ENCODE measurements around the gene CHAF1B.
A peak's percentile ranks its signal among the peaks of the same experiment; 100 is the strongest.
"Not testable (repeated sequence)": the region's sequence is repeated elsewhere in the genome, so short reads cannot be mapped to it uniquely, and the experiment has no call there.

The CHAF1B gene

DNA sequence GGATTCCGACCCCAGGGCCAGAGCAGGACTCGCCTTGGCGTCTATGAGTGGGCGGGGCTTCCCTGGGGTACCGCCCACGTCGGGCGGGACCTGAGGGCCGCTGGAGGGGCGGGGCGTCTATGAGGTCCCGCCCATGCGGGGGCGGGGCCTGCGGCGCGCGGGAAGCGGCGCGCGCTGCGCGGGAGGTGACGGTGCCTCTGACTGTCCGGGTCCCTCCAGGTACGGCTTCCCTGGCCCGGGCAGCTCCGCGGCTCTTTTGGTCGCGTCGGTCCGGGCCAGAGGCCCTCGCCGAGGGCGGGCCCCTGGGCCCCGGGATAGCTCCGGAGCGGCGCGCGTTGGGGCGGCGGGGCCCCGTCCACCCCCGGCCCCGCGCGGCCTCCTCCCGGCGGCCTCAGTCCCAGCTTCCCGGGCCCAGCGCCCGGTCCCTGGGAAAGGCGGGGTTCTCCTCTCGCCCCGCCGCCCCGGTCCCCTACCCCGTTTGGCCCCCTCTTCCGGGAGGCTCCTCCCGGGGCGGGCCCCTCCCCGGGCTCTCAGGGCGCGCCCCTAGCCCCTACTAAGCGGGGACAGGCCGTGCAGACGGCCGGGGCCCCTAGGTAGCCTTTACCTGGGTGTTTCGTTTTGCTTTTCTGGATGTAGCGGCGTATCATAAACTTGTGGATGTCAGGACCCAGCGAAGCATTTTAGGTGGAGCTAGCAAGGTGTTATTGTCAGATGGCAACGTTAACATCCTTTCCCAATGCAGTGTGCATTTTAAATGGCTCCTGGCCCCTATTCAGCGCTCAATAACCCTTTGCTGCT, at the start of gene CHAF1B:
Gene CHAF1B (plus strand): TSS at position 160 of the 798 bp plus-strand sequence. CDS start 745 bp downstream, outside the sequence.
- no peaks in the 10 kb centered on the region for H3K36me3 ChIP-seq (ENCODE audit: insufficient read depth, low read length)
- H3K9ac ChIP-seq (ENCODE audit: low read length): no peak within 1 kb of the TSS
- H3K4me1 ChIP-seq (ENCODE audit: insufficient read depth, low read length): peaks cover 6% of the 10 kb centered on the region
- H3K27me3 ChIP-seq (ENCODE audit: control insufficient read depth in 1 of 2, insufficient read depth in 2 of 2, low read length in 2 of 2): no peaks in the 10 kb centered on the region
- no peak within 1 kb of the TSS for H3K27ac ChIP-seq (ENCODE audit: low read depth, low read length)
- no peaks in the 10 kb centered on the region for H3K9me3 ChIP-seq (ENCODE audit: low read length)
- H3K4me3 ChIP-seq (ENCODE audit: low read depth in 1 of 2, low read length in 2 of 2): peak within 1 kb of the TSS; percentile 58

DNA sequence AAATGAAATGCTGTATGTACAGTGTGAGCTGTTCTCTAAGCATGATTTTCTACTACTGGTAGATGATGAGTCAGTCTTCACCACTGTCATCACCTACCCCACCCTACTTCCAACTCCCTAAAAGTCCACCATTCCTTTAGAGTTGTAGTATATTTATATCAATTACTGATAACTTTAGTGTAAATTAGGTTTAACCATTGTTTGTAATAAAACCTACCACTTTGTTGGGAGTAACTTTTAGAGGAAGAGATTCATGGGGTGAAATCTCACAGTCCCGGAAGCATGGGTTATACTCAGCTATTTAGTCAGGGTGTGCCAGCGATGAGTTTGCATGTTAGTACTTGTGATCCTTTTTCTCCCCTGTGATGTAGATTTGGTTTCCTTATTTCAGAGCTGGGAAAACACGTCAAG, 48.1 kb upstream of the CHAF1B start:
- Histone ChIP-seq H3K36me3 (ENCODE audit: insufficient read depth, low read length) (peaks cover 40% of the 10 kb centered on the region), H3K27me3 (ENCODE audit: control insufficient read depth in 1 of 2, insufficient read depth in 2 of 2, low read length in 2 of 2) (no peaks in the 10 kb centered on the region), H3K4me1 (ENCODE audit: insufficient read depth, low read length) (peaks cover 8% of the 10 kb centered on the region), H3K4me3 (ENCODE audit: low read depth in 1 of 2, low read length in 2 of 2) (no peak overlapping the region), H3K27ac (ENCODE audit: low read depth, low read length) (no peak overlapping the region), H3K9ac (ENCODE audit: low read length) (no peak overlapping the region), H3K9me3 (ENCODE audit: low read length) (no peaks in the 10 kb centered on the region)

DNA sequence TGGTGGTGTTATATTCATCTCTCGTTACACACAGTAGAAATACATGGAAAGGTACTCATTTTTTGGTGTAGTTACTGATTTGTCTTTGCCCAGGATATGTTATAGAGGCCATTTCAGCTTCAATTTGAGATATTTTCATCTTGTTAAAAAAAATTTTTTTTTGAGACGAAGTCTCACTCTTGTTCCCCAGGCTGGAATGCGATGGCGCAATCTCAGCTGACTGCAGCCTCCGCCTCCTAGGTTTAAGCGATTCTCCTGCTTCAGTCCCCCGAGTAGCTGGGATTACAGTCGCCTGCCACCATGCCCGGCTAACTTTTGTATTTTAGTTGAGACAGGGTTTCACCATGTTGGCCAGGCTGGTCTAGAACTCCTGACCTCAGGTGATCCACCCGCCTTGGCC, 46.2 kb upstream of the CHAF1B start:
- no peaks in the 10 kb centered on the region for H3K4me1 ChIP-seq (ENCODE audit: insufficient read depth, low read length)
- no peak overlapping the region for H3K27ac ChIP-seq (ENCODE audit: low read depth, low read length)
- H3K9ac ChIP-seq (ENCODE audit: low read length): no peak overlapping the region
- H3K27me3 ChIP-seq (ENCODE audit: control insufficient read depth in 1 of 2, insufficient read depth in 2 of 2, low read length in 2 of 2): no peaks in the 10 kb centered on the region
- no peak overlapping the region for H3K4me3 ChIP-seq (ENCODE audit: low read depth in 1 of 2, low read length in 2 of 2)
- peaks cover 37% of the 10 kb centered on the region for H3K36me3 ChIP-seq (ENCODE audit: insufficient read depth, low read length)
- no peaks in the 10 kb centered on the region for H3K9me3 ChIP-seq (ENCODE audit: low read length)

DNA sequence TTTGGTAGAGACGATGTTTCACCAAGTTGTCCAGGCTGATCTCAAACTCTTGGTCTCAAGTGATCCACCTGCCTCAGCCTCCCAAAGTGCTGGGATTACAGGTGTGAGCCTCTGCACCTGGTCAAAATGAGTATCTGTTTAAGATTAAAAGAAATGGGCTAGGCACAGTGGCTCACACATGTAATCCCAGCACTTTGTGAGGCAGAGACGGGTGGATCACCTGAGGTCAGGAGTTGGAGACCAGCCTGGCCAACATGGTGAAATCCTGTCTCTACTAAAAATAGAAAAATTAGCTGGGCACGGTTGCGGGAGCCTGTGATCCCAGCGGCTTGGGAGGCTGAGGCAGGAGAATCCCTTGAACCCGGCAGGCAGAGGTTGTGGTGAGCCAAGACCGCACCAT, 42.6 kb upstream of the CHAF1B start:
- not testable (repeated sequence) for H3K4me3 ChIP-seq (ENCODE audit: low read depth in 1 of 2, low read length in 2 of 2); H3K4me1 ChIP-seq (ENCODE audit: insufficient read depth, low read length); H3K27ac ChIP-seq (ENCODE audit: low read depth, low read length); H3K9me3 ChIP-seq (ENCODE audit: low read length); H3K27me3 ChIP-seq (ENCODE audit: control insufficient read depth in 1 of 2, insufficient read depth in 2 of 2, low read length in 2 of 2); H3K9ac ChIP-seq (ENCODE audit: low read length)
- H3K36me3 ChIP-seq (ENCODE audit: insufficient read depth, low read length): peaks cover 57% of the 10 kb centered on the region

DNA sequence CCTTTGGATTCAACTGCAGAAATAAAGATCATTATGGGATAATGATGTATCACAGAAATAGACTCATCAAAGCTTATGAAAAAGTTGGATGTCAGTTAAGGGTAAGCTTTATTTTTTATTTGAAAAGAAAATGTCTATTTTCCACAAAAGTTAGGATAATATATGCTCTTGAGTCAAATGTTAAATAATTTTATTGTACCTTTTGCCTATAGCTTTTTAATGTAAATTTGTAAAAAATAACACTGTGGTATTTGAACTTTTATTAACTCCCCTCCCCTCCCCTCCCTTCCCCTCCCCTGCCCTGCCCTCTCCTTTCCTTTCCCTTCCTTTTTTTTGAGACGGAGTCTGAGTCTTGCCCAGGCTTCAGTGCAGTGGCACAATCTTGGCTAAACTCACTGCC, 40.3 kb upstream of the CHAF1B start:
- H3K9me3 ChIP-seq (ENCODE audit: low read length): no peaks in the 10 kb centered on the region
- peaks cover 64% of the 10 kb centered on the region for H3K36me3 ChIP-seq (ENCODE audit: insufficient read depth, low read length)
- no peak overlapping the region for H3K9ac ChIP-seq (ENCODE audit: low read length)
- no peaks in the 10 kb centered on the region for H3K27me3 ChIP-seq (ENCODE audit: control insufficient read depth in 1 of 2, insufficient read depth in 2 of 2, low read length in 2 of 2)
- no peak overlapping the region for H3K27ac ChIP-seq (ENCODE audit: low read depth, low read length)
- no peaks in the 10 kb centered on the region for H3K4me1 ChIP-seq (ENCODE audit: insufficient read depth, low read length)
- no peak overlapping the region for H3K4me3 ChIP-seq (ENCODE audit: low read depth in 1 of 2, low read length in 2 of 2)

DNA sequence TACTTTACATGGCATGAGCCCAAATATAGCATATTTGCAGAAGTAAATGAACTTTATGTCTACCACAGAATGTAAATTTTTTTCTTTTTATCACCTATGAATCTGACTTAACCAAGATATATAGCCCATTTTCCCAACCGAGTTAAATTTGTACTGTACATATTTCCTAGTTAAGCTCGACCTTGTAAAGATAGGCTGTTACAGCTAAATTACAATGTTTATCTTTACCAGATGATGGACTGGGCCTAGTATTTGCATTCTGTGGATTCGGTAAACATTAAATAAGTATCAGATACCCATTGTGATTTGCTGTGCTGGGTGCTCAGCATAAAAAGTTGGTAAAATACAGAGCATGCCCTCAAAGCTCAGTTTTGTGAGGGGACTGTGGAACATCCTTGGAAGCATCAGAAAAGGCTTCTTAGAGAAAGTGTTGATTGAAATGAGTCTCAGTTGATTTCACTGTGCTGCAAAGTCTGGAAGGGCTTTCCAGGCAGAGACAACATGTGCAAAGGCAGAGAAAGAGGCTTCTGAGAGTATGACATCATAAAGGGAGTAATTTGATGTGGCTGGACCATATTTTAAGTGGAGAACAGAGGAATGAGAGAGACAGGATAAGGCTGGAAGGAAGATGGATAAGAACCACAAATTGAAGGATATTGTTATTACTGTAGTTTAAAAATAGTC, 37.8 kb upstream of the CHAF1B start:
- Histone ChIP-seq H3K27ac (ENCODE audit: low read depth, low read length) (no peak overlapping the region), H3K9me3 (ENCODE audit: low read length) (no peaks in the 10 kb centered on the region), H3K36me3 (ENCODE audit: insufficient read depth, low read length) (peaks cover 66% of the 10 kb centered on the region), H3K27me3 (ENCODE audit: control insufficient read depth in 1 of 2, insufficient read depth in 2 of 2, low read length in 2 of 2) (no peaks in the 10 kb centered on the region), H3K9ac (ENCODE audit: low read length) (no peak overlapping the region), H3K4me1 (ENCODE audit: insufficient read depth, low read length) (no peaks in the 10 kb centered on the region), H3K4me3 (ENCODE audit: low read depth in 1 of 2, low read length in 2 of 2) (no peak overlapping the region)

DNA sequence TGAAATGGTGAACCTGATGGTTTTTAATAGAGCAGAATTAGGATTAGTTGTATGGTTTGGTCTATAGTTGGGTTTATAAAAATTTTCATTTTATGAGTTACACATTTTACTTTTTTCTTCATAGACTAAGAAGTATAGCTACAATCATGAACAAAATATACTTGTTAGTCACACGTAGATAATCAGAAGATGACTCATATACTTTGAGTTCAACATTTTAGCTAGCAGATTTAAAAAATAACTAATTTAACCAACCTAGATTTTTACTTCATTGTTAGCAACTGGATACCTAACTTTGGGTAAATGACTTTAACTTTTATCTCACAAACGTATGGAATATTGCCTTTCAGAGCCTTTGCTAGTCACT, 37.2 kb upstream of the CHAF1B start:
- Histone ChIP-seq H3K9me3 (ENCODE audit: low read length) (no peaks in the 10 kb centered on the region), H3K27me3 (ENCODE audit: control insufficient read depth in 1 of 2, insufficient read depth in 2 of 2, low read length in 2 of 2) (no peaks in the 10 kb centered on the region), H3K4me3 (ENCODE audit: low read depth in 1 of 2, low read length in 2 of 2) (no peak overlapping the region), H3K36me3 (ENCODE audit: insufficient read depth, low read length) (peaks cover 69% of the 10 kb centered on the region), H3K4me1 (ENCODE audit: insufficient read depth, low read length) (no peaks in the 10 kb centered on the region), H3K9ac (ENCODE audit: low read length) (no peak overlapping the region), H3K27ac (ENCODE audit: low read depth, low read length) (no peak overlapping the region)

DNA sequence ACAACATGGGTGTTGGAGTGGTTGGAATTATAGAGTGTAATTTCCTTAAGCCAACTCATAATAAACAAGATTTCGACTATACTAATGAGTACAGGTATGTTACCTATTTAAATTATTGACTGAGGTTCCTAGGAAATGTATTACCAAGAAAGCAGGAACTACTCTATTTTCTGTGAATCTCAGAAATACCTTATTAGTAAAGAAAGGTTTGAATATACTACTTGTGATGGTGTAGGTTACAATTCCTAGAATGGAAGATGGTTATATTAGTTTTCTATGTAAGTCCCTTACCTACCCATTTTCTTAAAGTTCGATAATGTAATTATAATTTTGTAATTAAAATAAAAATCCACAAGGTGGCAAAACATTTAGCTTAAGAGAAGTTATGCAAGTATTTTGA, 35.9 kb upstream of the CHAF1B start:
- Histone ChIP-seq H3K9ac (ENCODE audit: low read length) (no peak overlapping the region), H3K27me3 (ENCODE audit: control insufficient read depth in 1 of 2, insufficient read depth in 2 of 2, low read length in 2 of 2) (no peaks in the 10 kb centered on the region), H3K9me3 (ENCODE audit: low read length) (no peaks in the 10 kb centered on the region), H3K36me3 (ENCODE audit: insufficient read depth, low read length) (peaks cover 68% of the 10 kb centered on the region), H3K4me3 (ENCODE audit: low read depth in 1 of 2, low read length in 2 of 2) (no peak overlapping the region), H3K4me1 (ENCODE audit: insufficient read depth, low read length) (no peaks in the 10 kb centered on the region), H3K27ac (ENCODE audit: low read depth, low read length) (no peak overlapping the region)

DNA sequence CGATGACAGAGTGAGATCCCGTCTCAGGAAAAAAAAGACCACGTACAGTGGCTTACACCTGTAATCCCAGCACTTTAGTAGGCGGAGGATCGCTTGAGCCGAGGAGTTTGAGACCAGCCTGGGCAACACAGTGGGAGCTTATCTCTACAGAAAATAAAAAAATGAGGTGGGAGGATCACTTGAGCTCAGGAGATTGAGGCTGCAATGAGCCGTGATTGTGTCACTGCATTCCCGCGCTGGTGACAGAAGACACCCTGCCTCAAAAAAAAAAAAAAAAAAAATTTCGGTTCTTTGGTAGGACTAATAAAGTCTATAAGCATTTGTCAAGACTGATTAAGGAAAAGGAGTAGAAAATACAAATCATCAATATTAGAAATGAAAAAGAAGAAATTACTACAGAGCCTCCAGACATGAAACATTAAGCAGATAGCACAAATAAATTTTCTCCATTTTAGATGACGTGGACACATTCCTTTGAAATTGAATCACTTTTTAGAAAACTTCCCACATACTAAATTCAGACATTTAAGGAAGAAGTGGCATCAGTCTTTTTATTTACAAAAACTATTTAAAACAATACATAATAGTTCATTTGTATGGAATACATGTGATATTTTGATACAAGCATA, 34.8 kb upstream of the CHAF1B start:
- Histone ChIP-seq H3K27me3 (ENCODE audit: control insufficient read depth in 1 of 2, insufficient read depth in 2 of 2, low read length in 2 of 2) (no peaks in the 10 kb centered on the region), H3K4me3 (ENCODE audit: low read depth in 1 of 2, low read length in 2 of 2) (no peak overlapping the region), H3K36me3 (ENCODE audit: insufficient read depth, low read length) (peaks cover 68% of the 10 kb centered on the region), H3K4me1 (ENCODE audit: insufficient read depth, low read length) (no peaks in the 10 kb centered on the region), H3K9ac (ENCODE audit: low read length) (no peak overlapping the region), H3K9me3 (ENCODE audit: low read length) (no peaks in the 10 kb centered on the region), H3K27ac (ENCODE audit: low read depth, low read length) (no peak overlapping the region)

DNA sequence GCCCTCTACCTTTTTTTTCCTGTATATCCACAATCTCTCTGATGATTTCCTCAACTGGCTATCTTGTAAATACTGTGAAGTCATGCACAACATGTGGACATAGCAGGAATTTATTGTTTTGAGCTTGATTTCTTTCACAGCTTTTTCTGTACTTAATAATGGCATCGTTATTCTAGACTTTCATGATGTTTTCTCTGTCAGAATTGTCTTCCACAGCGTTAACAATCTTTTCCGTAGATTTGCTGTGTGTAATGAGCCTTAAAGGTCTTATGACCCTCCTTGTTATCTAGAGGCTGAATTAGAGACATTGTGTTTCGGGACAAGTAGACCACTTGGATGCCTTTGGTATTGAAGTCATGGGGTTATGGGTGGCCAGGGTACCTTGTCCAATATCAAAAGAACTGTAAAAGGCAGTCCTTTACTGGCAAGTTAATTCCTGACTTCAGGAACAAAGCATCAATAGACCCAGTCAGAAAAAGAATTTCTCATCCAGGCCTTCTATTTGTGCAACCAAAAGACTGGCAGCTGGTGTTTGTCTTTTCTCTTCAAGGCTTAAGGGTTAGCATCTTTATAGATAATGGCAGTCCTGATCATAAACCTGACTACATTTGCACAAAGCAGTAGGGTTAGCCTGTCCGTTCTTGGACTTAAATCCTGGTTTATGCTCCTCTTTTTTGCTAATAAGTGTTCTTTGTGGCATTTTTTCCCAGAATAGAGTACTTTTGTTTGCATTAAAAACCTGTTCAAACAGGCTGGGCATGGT, 30.1 kb upstream of the CHAF1B start:
- no peak overlapping the region for H3K9ac ChIP-seq (ENCODE audit: low read length)
- no peaks in the 10 kb centered on the region for H3K4me1 ChIP-seq (ENCODE audit: insufficient read depth, low read length)
- H3K27me3 ChIP-seq (ENCODE audit: control insufficient read depth in 1 of 2, insufficient read depth in 2 of 2, low read length in 2 of 2): no peaks in the 10 kb centered on the region
- no peaks in the 10 kb centered on the region for H3K9me3 ChIP-seq (ENCODE audit: low read length)
- no peak overlapping the region for H3K27ac ChIP-seq (ENCODE audit: low read depth, low read length)
- H3K4me3 ChIP-seq (ENCODE audit: low read depth in 1 of 2, low read length in 2 of 2): no peak overlapping the region
- H3K36me3 ChIP-seq (ENCODE audit: insufficient read depth, low read length): peaks cover 56% of the 10 kb centered on the region

DNA sequence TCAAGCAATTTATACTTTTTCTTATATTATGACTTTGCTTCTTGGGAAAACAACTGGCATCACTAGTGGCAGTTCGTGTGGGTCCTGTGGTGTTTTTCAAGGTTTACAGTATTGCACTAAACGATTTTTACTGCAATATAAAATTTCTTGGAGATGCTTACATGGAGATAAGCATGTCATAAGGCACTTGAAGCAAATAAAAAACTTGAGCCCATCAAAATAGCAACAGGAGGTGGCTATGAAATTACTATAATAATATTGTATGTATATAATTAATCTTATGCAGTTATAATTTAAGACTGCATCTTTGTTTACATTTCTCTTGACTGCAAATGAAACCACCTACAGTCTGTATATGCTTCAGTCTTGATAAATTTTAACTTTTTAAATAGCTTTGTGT, 29.3 kb upstream of the CHAF1B start:
- H3K27ac ChIP-seq (ENCODE audit: low read depth, low read length): no peak overlapping the region
- no peaks in the 10 kb centered on the region for H3K4me1 ChIP-seq (ENCODE audit: insufficient read depth, low read length)
- H3K4me3 ChIP-seq (ENCODE audit: low read depth in 1 of 2, low read length in 2 of 2): no peak overlapping the region
- no peaks in the 10 kb centered on the region for H3K9me3 ChIP-seq (ENCODE audit: low read length)
- H3K36me3 ChIP-seq (ENCODE audit: insufficient read depth, low read length): peaks cover 58% of the 10 kb centered on the region
- H3K9ac ChIP-seq (ENCODE audit: low read length): no peak overlapping the region
- H3K27me3 ChIP-seq (ENCODE audit: control insufficient read depth in 1 of 2, insufficient read depth in 2 of 2, low read length in 2 of 2): no peaks in the 10 kb centered on the region
